Transverse colon (tissue), 4 donors: Measurements from ENCODE around the gene ENDOG.

Experiments
- CTCF ChIP-seq, 5 experiments: fragments of 200-600 bp in 3 of 5; fragments of 450-650 bp in 2 of 5; sonication (generic) in 3 of 5; IDR thresholded peaks; 1 replicate in 2 of 5; 2 replicates in 3 of 5; pipeline ENCODE4 v1.5.1; 2016 to 2017; ENCODE audit warnings: antibody characterized with exemption in 5 of 5, inconsistent platforms in 3 of 5, mild to moderate bottlenecking in 2 of 5, moderate library complexity in 1 of 5
- EP300 ChIP-seq: sonication (generic); formaldehyde crosslinking; IDR thresholded peaks from one replicate; pipeline ENCODE4 v1.6.1; 2017; ENCODE audit warnings: antibody characterized with exemption, low read depth
- POLR2A ChIP-seq: fragments of 450-650 bp; IDR thresholded peaks from one replicate; pipeline ENCODE4 v1.6.1; 2016; ENCODE audit warnings: antibody characterized with exemption, mild to moderate bottlenecking, moderate library complexity
- POLR2AphosphoS5 ChIP-seq, 3 donors: sonication (generic); formaldehyde crosslinking; IDR thresholded peaks; one replicate each; pipeline ENCODE4 v1.6.1; 2016; ENCODE audit warnings: antibody characterized with exemption in 3 of 3

GRCh38 chr9:128846680-128847030, 28.4 kb downstream of the ENDOG start:
- no peak for TF ChIP-seq CTCF (IDR thresholded peaks at IDR 0.05)
- no peak for TF ChIP-seq POLR2AphosphoS5 (IDR thresholded peaks at IDR 0.05)
- TF ChIP-seq POLR2A: no peak
- no peak for TF ChIP-seq EP300
